CD4-positive, alpha-beta T cell (primary cell): Measurements from ENCODE around the gene CCSER1. TPM values are rescaled to one million over a fixed set of nuclear protein-coding genes. Genes with fewer than 3 reads are reported as not detected.
A peak's percentile ranks its signal among the peaks of the same experiment; 100 is the strongest.

Source experiments
- ATAC-seq: fragments of 200-7000 bp; cut with Tn5 transposase; one replicate; pipeline ENCODE4 v1.10.0; 2022; ENCODE audit warnings: mild to moderate bottlenecking; ENCODE audit not compliant: poor library complexity
- CTCF ChIA-PET: fragments of 350-600 bp; sonication (Branson Sonifier 250); formaldehyde crosslinking; loops from one replicate; lab custom pipeline; 2021; ENCODE audit warnings: antibody characterized with exemption, inconsistent platforms; lab: Charles Lee
- POLR2A ChIA-PET: fragments of 350-600 bp; sonication (Branson Sonifier 250); formaldehyde crosslinking; loops from one replicate; lab custom pipeline; 2021; ENCODE audit warnings: antibody characterized with exemption, inconsistent platforms; lab: Charles Lee
- DNase-seq, 14 experiments: peaks; one replicate each; pipeline ENCODE4 v3.0.0-alpha.2; 2013 to 2020; ENCODE audit warnings: mixed read lengths in 2 of 14
- H3K27ac ChIP-seq, 2 donors: one replicate each; pipeline versions ENCODE4 v1.5.1 to v1.7.0; 2013; ENCODE audit warnings: low read length in 2 of 2, low read depth in 1 of 2, mild to moderate bottlenecking in 1 of 2
- H3K27me3 ChIP-seq, 2 experiments: 1 replicate in 1 of 2; 2 replicates in 1 of 2; pipeline versions ENCODE4 v1.6.1 to v1.7.0; 2013; ENCODE audit warnings: low read length in 2 of 2, control low read depth in 1 of 2, mild to moderate bottlenecking in 1 of 2, moderate library complexity in 1 of 2; ENCODE audit not compliant: insufficient read depth in 2 of 2, control insufficient read depth in 1 of 2
- H3K36me3 ChIP-seq: one replicate; pipeline ENCODE4 v1.6.1; 2013; ENCODE audit warnings: low read length, control low read depth; ENCODE audit not compliant: insufficient read depth
- H3K4me1 ChIP-seq: one replicate; pipeline ENCODE4 v1.6.1; 2013; ENCODE audit warnings: low read length, control low read depth; ENCODE audit not compliant: insufficient read depth
- H3K4me3 ChIP-seq: one replicate; pipeline ENCODE4 v1.5.1; 2013; ENCODE audit warnings: mild to moderate bottlenecking, low read length, moderate library complexity
- H3K9me3 ChIP-seq, 2 experiments: 1 replicate in 1 of 2; 2 replicates in 1 of 2; pipeline versions ENCODE4 v1.6.1 to v1.7.0; 2013; ENCODE audit warnings: low read length in 2 of 2, mild to moderate bottlenecking in 2 of 2, control low read depth in 1 of 2, moderate library complexity in 1 of 2; ENCODE audit not compliant: control insufficient read depth in 1 of 2, insufficient read depth in 1 of 2
- H3K27ac Mint-ChIP-seq: one replicate; pipeline ENCODE4 v1.8.0; 2020; ENCODE audit warnings: mixed read lengths
- H3K27me3 Mint-ChIP-seq: one replicate; pipeline ENCODE4 v1.8.0; 2021; ENCODE audit warnings: mixed read lengths
- H3K36me3 Mint-ChIP-seq: one replicate; pipeline ENCODE4 v1.8.0; 2021; ENCODE audit warnings: low read depth, mixed read lengths
- H3K4me1 Mint-ChIP-seq: one replicate; pipeline ENCODE4 v1.8.0; 2021; ENCODE audit warnings: low read depth, mixed read lengths
- H3K4me3 Mint-ChIP-seq: one replicate; pipeline ENCODE4 v1.8.0; 2020; ENCODE audit warnings: mild to moderate bottlenecking, mixed read lengths
- H3K9me3 Mint-ChIP-seq: one replicate; pipeline ENCODE4 v1.8.0; 2020; ENCODE audit warnings: mixed read lengths
- intact Hi-C, 2 experiments: fragments of 100-400 bp; cut with DNase I in 1 of 2; cut with micrococcal nuclease in 1 of 2; formaldehyde crosslinking; loops; one replicate each; pipeline versions ENCODE4 v1.15.1 to v1.9.0; 2023 to 2025; cut with DNase I, micrococcal nuclease
- total RNA-seq, 174 experiments: library from RNA in 2 of 174; stranded (reverse) in 2 of 174; gene quantifications; one replicate each; pipeline ENCODE4 v1.2.3 and lab custom pipeline; 2021 to 2026
- TF ChIP-seq, protein P1 (sequence below): fragments of 200-600 bp; IDR thresholded peaks from one replicate; pipeline ENCODE4 v1.8.0; 2022; ENCODE audit warnings: antibody characterized with exemption, mild to moderate bottlenecking

The CCSER1 gene
- total RNA-seq, 2 experiments from 2014 or later, result 0.36 to 0.71 TPM

DNA sequence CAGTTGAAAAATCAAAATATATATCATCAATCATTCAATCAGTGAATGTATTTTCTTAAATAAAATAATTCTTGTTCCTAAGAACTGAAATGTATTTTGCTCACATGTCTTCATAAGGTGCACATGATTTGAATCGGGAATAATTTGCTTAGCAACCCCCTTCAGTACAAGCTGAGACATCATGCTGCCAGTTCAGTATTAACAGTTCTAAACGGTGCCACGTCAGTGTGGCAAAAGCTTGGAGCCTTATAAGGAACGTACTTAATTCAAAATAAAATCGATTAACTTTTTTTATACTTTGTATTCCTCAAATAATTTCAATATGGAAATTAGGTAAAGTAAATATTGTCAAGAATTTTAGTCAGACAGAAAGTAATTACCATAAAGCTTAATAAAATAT lies 287.9 kb downstream of the CCSER1 start:
- H3K36me3 Mint-ChIP-seq, result no peaks in the 10 kb centered on the region
- no peak overlapping the region for H3K27ac ChIP-seq
- TF ChIP-seq, protein P1, sequence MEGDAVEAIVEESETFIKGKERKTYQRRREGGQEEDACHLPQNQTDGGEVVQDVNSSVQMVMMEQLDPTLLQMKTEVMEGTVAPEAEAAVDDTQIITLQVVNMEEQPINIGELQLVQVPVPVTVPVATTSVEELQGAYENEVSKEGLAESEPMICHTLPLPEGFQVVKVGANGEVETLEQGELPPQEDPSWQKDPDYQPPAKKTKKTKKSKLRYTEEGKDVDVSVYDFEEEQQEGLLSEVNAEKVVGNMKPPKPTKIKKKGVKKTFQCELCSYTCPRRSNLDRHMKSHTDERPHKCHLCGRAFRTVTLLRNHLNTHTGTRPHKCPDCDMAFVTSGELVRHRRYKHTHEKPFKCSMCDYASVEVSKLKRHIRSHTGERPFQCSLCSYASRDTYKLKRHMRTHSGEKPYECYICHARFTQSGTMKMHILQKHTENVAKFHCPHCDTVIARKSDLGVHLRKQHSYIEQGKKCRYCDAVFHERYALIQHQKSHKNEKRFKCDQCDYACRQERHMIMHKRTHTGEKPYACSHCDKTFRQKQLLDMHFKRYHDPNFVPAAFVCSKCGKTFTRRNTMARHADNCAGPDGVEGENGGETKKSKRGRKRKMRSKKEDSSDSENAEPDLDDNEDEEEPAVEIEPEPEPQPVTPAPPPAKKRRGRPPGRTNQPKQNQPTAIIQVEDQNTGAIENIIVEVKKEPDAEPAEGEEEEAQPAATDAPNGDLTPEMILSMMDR, result no peak
- no peaks in the 10 kb centered on the region for H3K9me3 ChIP-seq
- H3K4me1 Mint-ChIP-seq, result no peaks in the 10 kb centered on the region
- no peak overlapping the region for H3K4me3 ChIP-seq
- ChIA-PET CTCF (interaction anchor here (1.2 kb wide), 1 partner anchor 16 kb away, joined by 3 read pairs; no protein-coding TSS in a partner anchor), POLR2A (interaction anchor here (1.0 kb wide), 1 partner anchor 10 kb away, joined by 3 read pairs; no protein-coding TSS in a partner anchor)
- ATAC-seq (no peak), DNase-seq (no peak)
- H3K4me3 Mint-ChIP-seq, result no peak overlapping the region
- H3K27me3 Mint-ChIP-seq, result no peaks in the 10 kb centered on the region
- intact Hi-C loops, result no loop called here
- H3K36me3 ChIP-seq, result no peaks in the 10 kb centered on the region
- H3K4me1 ChIP-seq, result no peaks in the 10 kb centered on the region
- H3K27ac Mint-ChIP-seq, result no peak overlapping the region
- H3K9me3 Mint-ChIP-seq, result no peaks in the 10 kb centered on the region
- no peaks in the 10 kb centered on the region for H3K27me3 ChIP-seq

- Histone ChIP-seq H3K4me1 (no peaks in the 10 kb centered on the region), H3K36me3 (no peaks in the 10 kb centered on the region), H3K27ac (no peak overlapping the region), H3K4me3 (no peak overlapping the region), H3K9me3 (no peaks in the 10 kb centered on the region), H3K27me3 (no peaks in the 10 kb centered on the region)
- DNase-seq, result peak in 3 of 14 experiments; percentile 2 to 18 (median 6)
- H3K27me3 Mint-ChIP-seq, result no peaks in the 10 kb centered on the region
- ChIA-PET POLR2A (no interaction called here), CTCF (no interaction called here)
- no peak overlapping the region for H3K27ac Mint-ChIP-seq
- no peaks in the 10 kb centered on the region for H3K36me3 Mint-ChIP-seq
- no peaks in the 10 kb centered on the region for H3K4me1 Mint-ChIP-seq
- TF ChIP-seq, protein P1, result no peak
- intact Hi-C loops, result no loop called here
- no peaks in the 10 kb centered on the region for H3K9me3 Mint-ChIP-seq
- ATAC-seq, result no peak
- H3K4me3 Mint-ChIP-seq, result no peak overlapping the region
These were observed 292.0 kb downstream of the CCSER1 start for GRCh38 chr4:90419124-90419711.

DNA sequence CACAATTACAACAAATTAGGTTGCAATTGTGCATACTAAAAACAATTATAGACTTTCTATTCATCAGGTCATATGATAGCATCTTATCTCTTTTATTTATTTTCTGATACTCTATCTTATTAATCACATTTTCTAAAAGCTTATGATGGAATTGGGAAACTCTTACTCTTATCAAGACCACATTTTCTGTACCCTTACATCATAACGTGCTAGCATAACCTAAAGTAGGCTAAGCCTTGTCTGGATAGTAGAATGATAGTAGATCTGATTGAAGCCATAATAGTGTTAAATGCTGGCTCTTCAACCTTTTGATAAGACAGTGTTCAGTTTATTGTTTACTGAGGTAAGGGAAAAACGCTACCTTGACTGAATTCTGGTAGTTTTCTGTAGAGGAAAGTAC lies 294.0 kb downstream of the CCSER1 start:
- no peak overlapping the region for H3K27ac Mint-ChIP-seq
- Histone ChIP-seq H3K9me3 (no peaks in the 10 kb centered on the region), H3K27ac (no peak overlapping the region), H3K4me3 (no peak overlapping the region), H3K4me1 (no peaks in the 10 kb centered on the region), H3K36me3 (no peaks in the 10 kb centered on the region), H3K27me3 (no peaks in the 10 kb centered on the region)
- ATAC-seq, result no peak
- H3K36me3 Mint-ChIP-seq, result no peaks in the 10 kb centered on the region
- H3K4me1 Mint-ChIP-seq, result no peaks in the 10 kb centered on the region
- POLR2A ChIA-PET, result no interaction called here
- H3K27me3 Mint-ChIP-seq, result no peaks in the 10 kb centered on the region
- TF ChIP-seq, protein P1, result no peak
- no peaks in the 10 kb centered on the region for H3K9me3 Mint-ChIP-seq
- H3K4me3 Mint-ChIP-seq, result no peak overlapping the region
- intact Hi-C loops, result no loop called here
- CTCF ChIA-PET, result no interaction called here
- no peak for DNase-seq
